HG03103 (cell line): ENCODE results near the gene ETV5.

Source experiments
- ATAC-seq: cut with Tn5 transposase; IDR thresholded peaks from one replicate; pipeline ENCODE4 v1.9.1; 2021; ENCODE audit warnings: low read depth; ENCODE audit not compliant: unreplicated experiment

The ETV5 gene

DNA sequence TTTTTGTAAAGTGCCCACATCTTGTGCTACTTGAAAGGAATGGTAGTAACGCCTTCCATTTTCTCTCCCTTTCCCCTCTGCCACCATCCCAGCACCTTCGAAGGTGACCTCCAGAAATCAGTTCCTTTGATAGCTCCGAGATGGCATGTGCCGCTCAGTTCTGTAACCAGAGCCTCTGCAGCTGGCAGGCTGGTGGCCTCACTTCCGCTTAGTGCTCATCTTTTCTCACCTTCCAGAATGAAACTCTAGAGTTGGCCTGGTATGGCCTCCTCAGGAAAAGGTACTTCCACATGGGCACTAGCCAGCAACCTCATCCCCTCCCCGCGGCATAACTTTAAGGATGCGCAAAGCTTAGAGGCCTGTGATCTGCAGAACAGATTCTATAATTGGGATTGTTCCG, 38.8 kb downstream of the ETV5 start:
- no peak for ATAC-seq

DNA sequence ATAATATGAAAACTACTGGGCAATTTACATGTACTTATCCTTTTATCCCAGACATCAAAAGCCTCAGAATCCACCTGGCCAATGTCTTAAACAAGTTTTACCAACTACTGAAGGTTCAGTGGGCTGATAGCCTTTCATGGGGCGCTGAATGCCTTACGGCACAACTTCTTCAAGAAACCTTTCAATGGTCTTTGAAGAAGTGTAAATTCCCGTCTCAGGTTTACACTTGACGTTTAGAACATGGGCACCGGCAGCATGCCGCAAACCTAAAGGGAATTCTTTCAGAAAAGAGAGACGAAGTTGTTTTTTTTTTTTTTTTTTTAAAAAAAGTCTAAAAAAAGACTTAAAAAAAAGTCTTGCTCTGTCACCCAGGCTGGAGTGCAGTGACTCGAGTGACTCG, 39.7 kb downstream of the ETV5 start:
- ATAC-seq: no peak

DNA sequence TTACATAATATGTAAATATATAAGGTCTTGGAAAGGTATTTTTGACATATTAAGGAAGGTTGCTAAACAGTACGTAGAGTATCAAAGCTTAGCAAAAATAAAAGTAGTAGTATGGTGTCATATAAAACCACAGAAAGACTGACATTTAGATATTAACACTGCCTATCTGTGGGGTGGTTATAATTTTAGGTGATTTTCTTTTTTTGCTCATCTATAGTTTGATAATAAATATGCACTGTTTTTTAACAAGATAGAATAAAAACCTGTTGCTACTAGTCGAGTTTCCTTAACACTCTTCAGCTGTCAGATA, 40.7 kb downstream of the ETV5 start:
- no peak for ATAC-seq

DNA sequence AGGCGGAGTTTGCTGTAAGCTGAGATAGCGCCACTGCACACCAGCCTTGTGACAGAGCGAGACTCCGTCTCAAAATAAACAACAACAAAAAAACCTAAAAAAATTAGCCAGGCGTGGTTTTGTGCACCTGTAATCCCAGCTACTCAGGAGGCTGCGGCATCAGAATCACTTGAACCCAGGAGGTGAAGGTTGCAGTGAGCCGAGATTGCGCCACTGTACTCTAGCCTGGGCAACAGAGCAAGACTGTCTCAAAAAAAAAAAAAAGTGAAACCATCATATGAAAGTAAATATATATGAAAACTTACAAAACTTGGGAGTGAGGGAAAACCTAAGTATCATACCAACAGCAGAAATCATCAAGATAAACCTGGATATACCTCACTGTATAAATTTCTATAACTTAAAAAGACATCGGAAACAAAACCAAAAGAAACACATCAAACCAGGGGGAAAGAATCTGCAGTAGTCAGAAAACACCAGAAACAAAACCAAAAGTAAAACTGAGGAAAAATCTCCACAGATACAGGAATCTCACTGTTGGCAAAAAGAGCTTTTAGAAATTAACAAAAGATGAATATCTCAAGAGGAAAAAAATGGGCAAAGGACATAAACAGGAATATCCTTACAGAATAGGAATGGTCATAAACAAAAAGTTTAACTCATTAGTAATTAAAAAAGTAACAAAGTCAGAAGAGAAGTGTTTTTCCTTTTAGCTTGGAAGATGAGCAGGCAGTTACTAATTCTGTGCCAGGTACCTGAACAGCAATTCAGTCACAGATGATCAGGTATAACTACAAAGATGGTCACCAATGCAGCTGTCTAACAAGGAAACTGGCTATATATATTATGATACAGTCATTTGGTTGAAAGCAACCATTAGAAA, 41.3 kb downstream of the ETV5 start:
- ATAC-seq: no peak

DNA sequence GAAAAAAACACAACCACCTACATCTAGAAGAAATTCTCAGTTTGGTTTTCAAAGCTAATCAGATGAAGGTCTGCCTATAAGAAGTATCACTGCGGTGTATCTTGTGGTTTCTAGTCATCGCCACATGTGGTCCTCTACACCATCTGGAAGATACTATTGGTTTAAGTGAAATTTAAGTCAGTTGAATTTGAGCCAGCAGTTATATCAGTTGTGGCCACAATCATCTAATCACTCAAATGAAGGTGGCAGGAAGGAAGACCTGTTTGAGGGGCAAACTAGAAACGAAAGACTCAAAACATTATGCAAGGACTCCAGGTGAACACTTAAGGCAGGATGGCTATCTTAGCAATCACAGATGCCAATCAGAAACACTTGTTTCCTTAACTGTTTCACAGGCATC, 48.7 kb downstream of the ETV5 start:
- ATAC-seq: peak; percentile 77

DNA sequence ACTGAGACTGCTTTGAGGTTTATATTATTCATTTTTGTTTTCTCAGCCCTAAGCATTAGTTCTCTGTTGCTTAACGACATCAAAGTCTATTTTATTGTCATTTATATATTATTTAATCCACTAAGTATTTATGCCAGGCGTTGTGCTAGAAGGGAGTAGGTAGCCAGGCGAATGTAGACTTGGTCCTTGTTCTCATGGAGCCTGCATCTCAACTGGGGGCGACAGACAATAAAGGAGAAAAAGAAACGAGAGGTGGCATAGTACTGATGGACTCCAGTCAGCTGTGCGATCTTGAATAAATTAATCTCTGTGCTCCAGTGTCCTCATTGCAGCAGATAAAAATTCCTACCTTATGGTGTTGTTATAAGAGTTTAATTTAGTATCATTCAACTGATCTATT, 49.7 kb downstream of the ETV5 start:
- ATAC-seq: no peak

DNA sequence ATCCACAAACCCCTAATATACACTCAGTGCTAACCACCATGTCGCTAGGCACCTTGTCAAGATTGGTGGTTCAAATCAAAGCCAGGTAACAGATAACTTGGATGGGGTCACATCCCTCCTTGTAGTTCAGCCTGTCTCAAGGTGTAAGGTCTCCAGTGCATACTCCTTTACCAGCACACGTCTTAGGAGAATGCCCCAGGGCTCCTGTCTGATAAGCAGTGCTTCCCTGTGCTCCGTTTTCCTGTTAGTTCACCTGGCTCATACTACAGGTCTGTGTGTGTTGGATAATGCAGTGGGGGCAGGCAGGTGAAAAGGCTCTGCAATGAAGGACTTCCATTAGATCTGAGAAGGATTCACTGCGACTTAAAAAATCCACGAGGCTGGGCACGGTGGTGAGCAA, 50.7 kb downstream of the ETV5 start:
- no peak for ATAC-seq

DNA sequence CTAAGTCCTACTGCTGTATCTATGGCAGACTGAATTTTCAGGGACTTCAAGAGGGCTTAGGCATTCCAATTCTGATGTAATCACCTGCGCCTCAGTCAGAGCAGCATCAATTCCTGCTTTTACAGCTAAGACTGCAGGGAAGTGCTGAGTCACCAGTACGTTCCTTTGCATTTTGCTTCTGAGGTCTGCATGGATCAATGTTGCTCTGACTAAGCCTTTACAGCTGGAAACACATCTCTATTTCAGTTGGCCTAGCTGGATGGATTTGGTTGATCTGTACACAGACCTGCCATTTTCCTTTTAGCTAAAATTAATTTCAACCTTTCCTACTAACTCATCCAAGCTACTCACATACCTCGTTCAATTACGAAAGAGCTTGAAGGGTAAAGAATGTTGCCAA, 51.3 kb downstream of the ETV5 start:
- no peak for ATAC-seq

DNA sequence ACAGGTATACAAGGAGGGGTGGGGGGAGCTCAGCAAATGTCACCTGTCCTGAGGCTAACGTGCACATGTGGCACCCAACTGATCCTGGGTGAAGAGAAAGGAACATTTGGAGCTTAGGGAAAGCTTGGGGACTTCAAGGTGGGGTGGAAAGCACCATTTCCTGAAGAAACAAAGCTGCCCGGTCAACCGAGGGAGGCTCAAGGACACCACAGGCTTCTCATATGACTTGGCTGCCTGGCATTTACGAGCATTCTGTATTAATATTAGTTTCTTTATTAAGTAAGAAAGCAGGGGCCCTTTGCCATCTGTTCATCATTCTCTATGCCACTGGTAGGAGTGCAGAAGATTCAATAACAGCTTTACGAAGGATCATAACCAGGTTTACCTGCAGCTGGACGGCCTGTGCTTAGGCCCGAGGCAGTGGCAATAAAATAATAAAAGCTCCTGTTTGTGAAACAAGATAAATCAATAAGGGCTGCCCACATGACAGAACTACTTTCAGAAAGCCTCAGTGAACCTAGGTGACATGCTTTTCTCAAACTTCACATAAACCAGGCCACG, 54.0 kb downstream of the ETV5 start:
- no peak for ATAC-seq

DNA sequence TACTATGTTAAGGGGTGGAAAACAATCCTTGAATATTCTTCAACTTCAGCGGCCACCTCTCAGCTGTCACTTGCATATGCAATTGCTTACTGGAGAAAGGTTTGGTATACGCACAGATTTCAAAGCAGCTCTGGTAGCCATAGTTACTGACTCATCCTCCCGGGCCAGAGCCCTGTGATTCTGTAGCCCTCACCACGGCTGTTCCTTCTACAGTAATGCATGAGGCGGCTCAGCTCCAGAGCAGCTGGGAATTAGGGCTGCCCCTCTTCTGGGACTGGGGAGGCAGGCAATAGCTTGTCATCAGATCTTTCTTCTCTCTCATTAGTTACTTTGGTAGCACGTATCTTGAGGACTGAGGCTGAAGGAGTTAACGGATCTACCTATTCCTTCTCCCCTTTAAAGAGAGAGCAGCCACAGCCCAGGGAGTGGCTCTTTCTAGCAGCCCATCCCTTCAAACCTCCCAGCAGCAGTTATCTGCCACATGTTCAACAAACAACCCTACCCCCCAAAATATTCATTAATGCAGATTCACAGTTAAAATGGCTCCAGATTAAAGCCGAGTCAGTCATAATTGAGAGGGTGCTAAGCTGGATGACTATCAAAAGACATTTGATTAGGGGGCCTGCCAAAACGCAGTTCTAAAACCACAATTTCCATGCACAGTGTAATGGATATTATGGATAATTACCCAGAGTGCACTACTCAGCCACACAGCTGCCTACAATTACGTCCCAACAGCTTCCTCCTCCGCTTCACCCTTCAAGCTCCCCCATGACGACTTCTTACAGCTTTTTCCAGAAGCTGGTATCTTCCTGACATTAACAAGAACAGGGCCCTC, 54.7 kb downstream of the ETV5 start:
- ATAC-seq: no peak

DNA sequence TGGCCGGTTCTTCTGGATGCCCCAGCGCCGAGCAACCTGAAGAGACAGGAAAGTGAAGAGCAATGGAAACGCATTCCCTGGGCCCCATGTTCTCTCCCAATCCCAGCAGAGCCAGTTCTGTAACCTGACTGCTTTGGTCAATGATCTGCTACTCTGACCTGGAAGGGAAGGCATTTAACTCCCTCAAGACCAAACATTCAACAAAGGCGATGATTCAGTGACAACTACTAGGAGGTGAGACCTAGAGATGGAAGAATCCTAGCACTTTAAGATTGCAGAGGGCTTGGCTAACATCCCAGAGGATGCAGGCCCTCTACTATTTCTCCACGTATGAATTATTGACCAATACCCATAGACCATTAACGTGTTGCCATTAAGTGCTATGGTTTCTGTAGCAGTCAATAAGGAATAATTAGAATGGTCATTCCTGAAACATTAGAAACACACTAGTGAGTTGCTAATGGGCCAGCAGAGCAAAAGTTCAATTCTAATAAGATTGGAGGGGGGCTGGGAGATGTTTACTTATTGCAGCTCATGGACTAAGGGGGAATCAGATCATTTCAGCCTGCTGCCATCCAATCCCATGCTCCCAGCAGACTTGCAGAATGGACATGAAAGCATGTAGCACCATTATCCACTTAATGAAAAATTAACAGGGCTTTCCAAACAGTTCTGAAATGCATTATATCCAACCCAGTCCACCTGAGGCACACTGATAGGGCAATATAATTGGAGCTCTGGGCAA, 56.6 kb downstream of the ETV5 start:
- ATAC-seq: no peak

DNA sequence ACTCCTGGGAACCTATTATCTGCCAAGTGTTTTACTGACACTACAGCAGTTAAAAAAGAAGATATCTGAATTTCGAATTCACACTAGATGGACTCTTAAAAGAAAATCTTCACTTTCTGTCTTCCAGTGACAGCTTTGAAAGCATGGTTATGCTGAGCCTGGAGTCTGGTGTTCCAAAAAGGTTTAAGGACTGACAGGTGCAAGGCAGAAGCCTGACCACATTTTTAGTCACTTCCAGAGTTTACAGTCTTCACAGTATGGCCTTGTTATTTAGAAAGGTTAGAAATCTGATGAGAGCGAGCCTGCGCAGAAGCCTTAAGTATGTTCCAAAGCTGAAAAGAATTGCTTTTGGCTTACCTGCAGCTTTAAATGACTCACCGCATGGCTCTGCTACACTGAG, 59.9 kb downstream of the ETV5 start:
- no peak for ATAC-seq

DNA sequence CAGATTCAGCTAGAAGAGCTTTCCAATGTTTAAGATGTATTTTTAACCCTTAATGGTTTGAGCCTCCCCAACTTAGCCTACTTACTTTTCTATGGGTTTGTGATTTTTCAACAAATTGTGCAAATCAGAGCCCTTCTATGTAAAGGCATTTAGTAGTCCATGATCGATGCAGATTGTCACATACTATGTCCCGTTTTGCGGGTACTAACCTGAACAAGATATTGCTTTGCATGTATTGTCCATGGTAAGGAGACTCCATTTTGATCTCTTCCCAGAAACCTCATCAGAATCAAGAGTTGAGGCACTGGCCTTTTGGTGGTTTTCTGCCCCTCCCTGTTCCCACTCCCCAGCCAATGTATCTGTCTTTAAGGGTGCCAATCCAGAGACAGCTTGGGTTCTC, 60.8 kb downstream of the ETV5 start:
- ATAC-seq: no peak

DNA sequence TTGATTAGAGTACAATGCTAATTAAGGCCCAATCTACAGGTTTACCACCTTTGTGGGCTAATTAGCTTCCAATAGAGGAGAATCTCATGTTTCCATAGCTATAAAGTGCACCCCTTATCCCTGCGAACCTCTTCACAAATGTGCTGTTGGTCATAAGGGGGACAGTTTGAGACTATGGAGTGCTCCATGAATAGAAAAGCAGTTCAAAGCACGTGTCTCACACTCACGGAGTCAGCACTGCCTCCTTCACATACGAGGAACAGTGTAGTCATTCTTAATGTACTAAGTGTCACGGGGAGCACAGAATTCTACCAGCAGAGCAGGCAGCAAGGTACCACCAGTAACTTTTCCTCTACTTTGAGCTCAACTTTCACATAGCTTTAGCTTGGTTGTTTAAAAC, 62.1 kb downstream of the ETV5 start:
- ATAC-seq: no peak

DNA sequence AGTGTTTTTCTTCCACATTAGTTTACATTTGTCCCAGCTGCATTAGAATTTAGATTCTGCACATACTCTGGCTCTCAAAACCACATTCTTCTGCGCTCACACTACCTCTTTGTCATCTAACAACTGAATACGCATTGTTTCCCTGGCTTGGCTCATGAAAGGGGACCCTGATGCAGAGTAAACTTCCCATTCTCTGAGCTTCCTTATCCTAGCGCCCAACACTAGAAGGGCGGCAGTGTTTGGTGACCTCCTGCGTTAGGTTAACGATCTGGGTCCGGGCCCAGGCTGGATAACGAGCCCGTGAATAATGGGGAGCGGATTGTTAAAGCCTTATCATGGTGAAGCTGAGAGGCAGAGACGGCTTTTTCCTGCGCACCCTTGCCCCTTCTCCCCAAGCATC, 63.9 kb downstream of the ETV5 start:
- no peak for ATAC-seq

DNA sequence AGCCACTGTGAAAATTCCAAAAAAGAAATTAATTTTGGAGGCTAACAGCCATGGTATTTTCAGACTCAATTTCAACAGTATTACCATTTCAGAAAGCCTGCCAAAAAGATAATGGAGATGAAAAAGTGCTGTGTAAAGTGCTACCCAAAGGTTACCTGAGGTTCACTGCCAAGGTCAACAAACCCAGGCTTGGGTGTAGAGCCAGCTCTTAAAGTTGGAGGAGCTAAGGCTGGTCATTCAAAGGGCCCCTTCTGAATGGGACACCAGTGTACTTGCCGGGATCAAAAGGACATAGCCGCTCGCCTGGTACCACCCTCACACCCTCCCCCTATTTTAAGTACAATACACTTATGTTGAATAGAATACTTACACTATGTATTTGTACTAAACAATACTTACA, 64.5 kb downstream of the ETV5 start:
- ATAC-seq: no peak

DNA sequence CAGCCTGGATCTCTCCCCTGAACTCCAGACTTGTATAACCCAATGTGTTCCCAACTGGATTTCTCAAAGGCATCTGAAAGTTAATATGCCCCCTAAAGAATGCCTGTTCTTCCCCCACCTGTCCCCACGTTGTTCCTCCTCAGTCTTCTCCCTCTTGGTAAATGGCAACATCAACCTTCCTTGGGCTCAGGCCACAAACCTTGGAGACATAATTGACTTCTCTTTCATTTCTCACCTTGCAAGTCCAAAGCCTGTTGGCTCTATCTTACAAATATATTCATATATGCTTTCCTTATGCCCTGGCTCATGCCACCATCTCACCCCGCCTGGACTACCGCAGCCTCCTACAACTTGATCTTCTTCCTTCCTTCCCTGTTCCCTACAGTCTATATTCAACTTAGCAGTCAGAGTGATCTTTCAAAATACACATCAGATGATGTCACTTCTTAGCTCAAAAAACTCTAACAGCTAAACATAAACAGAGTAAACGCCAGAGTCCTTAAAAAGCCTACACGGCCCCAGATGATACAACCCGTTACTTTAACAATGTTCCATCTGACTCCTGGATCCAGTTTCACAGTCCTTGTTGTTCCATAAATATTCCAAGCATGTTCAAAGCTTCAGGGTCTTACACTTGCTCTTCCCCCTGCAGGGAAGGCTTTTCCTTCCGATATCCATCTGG, 66.2 kb downstream of the ETV5 start:
- ATAC-seq: no peak

DNA sequence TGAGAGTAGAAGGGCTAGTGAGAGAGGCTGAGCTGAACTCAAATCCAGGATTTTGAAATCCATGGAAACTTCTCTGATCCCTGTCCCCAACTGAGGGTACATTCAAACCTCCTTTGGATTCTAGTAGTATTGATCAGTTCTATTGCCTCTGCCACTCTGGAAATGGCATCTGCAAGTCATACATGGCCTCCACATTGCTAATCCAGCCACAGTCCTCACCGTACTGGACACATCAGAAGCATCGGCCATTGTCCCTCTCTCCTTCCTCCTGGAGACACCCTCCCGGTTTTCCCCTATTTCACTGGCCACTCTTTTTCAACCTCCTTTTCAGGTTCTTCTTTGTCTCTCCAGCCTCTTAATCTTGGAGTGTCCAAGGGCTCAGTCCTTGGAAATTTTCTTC, 66.9 kb downstream of the ETV5 start:
- ATAC-seq: no peak

DNA sequence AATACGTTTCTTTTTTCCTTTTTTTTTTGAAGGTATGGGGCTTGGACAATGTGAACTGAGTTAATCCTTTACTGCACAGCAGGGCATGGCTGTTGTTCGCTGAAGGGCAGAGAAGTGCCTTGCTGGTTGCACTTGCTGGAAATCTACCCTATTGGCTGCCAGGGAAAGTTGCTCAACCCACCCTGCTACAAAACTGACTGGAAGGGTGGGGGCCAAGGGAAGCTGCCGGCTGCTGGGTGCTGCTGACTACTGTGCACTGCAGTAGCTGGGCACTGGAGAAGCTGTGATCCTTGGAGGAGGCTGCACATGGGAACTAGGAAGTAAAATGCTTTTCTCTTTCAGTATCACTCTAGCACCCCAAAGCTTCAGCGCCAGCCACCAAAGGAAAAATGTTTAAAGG, 70.5 kb downstream of the ETV5 start:
- ATAC-seq: no peak

DNA sequence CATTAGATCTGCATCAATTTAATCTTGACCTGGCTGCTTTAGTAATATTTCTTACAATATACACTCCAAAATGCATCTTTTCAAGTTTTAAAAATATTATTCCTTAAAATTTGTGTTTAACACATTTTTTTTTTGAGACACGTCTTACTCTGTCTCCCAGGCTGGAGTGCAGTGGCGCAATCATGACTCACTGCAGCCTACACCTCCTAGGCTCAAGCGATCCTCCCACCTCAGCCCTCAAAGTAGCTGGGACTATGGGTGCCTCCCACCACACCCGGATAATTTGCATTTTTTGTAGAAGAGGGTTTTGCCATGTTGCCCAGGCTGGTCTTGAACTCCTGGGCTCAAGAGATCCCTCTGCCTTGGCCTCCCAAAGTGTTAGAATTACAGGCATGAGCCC, 73.6 kb downstream of the ETV5 start:
- ATAC-seq: no peak

DNA sequence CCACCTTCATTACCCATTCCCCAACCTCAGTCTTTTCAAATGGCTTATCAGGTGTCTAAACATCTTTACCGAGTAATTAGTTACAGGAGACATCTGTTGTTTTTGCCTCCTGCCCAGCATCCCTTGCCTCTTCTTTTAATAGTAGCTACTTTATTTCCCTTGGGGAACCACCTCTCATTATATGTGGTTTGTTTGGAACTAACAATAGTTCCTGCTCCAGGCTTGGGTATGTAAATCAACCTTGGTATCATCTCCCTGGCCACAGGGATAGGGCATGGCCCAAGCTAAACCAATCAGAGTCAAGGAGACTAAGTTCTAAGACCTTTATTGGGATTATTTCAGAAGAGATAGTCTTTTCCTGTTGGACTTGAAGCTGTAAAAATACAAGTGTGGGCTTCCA, 76.6 kb downstream of the ETV5 start:
- no peak for ATAC-seq
